Naive B cell (primary cell): ENCODE measurements around the gene ALPK3. TPM values are rescaled to one million over a fixed set of nuclear protein-coding genes. Genes with fewer than 3 reads are reported as not detected.

Source experiments
- polyA plus RNA-seq, 6 donors: library from polyadenylated mRNA; unstranded; fragments of 300-500 nt; fragmentation: Illumina TruSeq; gene quantifications; one replicate each; pipeline ENCODE4 v1.2.3, GENCODE V29; 2021; ENCODE audit warnings: low read depth in 6 of 6

Gene ALPK3
- polyA plus RNA-seq, 6 donors from 2014 or later: 0.04 to 0.23 TPM; not detected in 4

Other genes with a start within 250 kb of the ALPK3 start
- gene ZSCAN2, start 216.3 kb upstream of the ALPK3 start, polyA plus RNA-seq: 10 to 100 TPM in 2 of 6 donors, 1 to 10 TPM in 4; 7.6 to 14.8 (median 9.0) TPM
- gene WDR73, start 163.1 kb upstream of the ALPK3 start, polyA plus RNA-seq: 10 to 100 TPM; 15.0 to 22.2 (median 18.0) TPM
- 1 to 10 TPM; 3.1 to 8.2 (median 3.6) TPM for gene NMB, start 159.2 kb upstream of the ALPK3 start, polyA plus RNA-seq
- gene SEC11A, start 101.2 kb upstream of the ALPK3 start, polyA plus RNA-seq: 100 to 1,000 TPM; 107 to 142 (median 130) TPM
- 10 to 100 TPM in 1 of 6 donors, 1 to 10 TPM in 5; 2.2 to 21.4 (median 8.5) TPM for gene ZNF592, start 68.8 kb upstream of the ALPK3 start, polyA plus RNA-seq
- gene SLC28A1, start 67.3 kb downstream of the ALPK3 start, polyA plus RNA-seq: not detected
- gene PDE8A, start 164.5 kb downstream of the ALPK3 start, polyA plus RNA-seq: 1 to 10 TPM; 3.1 to 6.5 (median 4.0) TPM